Parathyroid adenoma (tissue), 2 donors: ENCODE data around the gene FAN1.

Experiments used
- H2AFZ ChIP-seq: fragments of 300-600 bp; sonication (generic); one replicate; pipeline ENCODE4 v1.7.0; 2017; ENCODE audit warnings: antibody characterized with exemption, mild to moderate bottlenecking
- H3K27ac ChIP-seq: fragments of 300-600 bp; sonication (generic); one replicate; pipeline ENCODE4 v1.7.0; 2017
- H3K27me3 ChIP-seq: fragments of 300-600 bp; sonication (generic); one replicate; pipeline ENCODE4 v1.7.0; 2017; ENCODE audit warnings: low read length; ENCODE audit not compliant: control insufficient read depth, insufficient read depth
- H3K36me3 ChIP-seq: fragments of 300-600 bp; sonication (generic); one replicate; pipeline ENCODE4 v1.7.0; 2017; ENCODE audit warnings: low read length; ENCODE audit not compliant: control insufficient read depth, insufficient read depth
- H3K4me1 ChIP-seq: fragments of 300-600 bp; sonication (generic); one replicate; pipeline ENCODE4 v1.7.0; 2017; ENCODE audit warnings: control low read depth
- H3K4me2 ChIP-seq: fragments of 300-600 bp; sonication (generic); one replicate; pipeline ENCODE4 v1.7.0; 2017; ENCODE audit warnings: low read length
- H3K4me3 ChIP-seq: fragments of 300-600 bp; sonication (generic); one replicate; pipeline ENCODE4 v1.7.0; 2017; ENCODE audit warnings: low read depth, low read length
- H3K79me2 ChIP-seq: fragments of 300-600 bp; sonication (generic); one replicate; pipeline ENCODE4 v1.7.0; 2017; ENCODE audit warnings: control low read depth
- H3K9ac ChIP-seq: fragments of 300-600 bp; sonication (generic); one replicate; pipeline ENCODE4 v1.7.0; 2017; ENCODE audit warnings: mild to moderate bottlenecking
- H3K9me3 ChIP-seq: fragments of 300-600 bp; sonication (generic); one replicate; pipeline ENCODE4 v1.7.0; 2017; ENCODE audit warnings: low read length; ENCODE audit not compliant: control insufficient read depth
- CTCF ChIP-seq: fragments of 300-600 bp; sonication (generic); IDR thresholded peaks from one replicate; pipeline ENCODE4 v1.7.0; 2017; ENCODE audit warnings: antibody characterized with exemption, mild to moderate bottlenecking
- donor health status: primary hyperparathyroidism.

Gene FAN1

GRCh38 chr15:30925686-30926085 is 22.0 kb downstream of the FAN1 start:
- Histone ChIP-seq H3K4me1 (no peaks in the 10 kb centered on the region), H3K79me2 (no peaks in the 10 kb centered on the region), H3K27ac (no peak overlapping the region), H3K4me3 (no peak overlapping the region), H3K36me3 (no peaks in the 10 kb centered on the region), H3K27me3 (no peaks in the 10 kb centered on the region), H2AFZ (no peak overlapping the region), H3K9me3 (no peaks in the 10 kb centered on the region), H3K9ac (no peak overlapping the region), H3K4me2 (no peak overlapping the region)
- TF ChIP-seq CTCF, result no peak

- no peak overlapping the region for H3K27ac ChIP-seq
- H3K36me3 ChIP-seq, result no peaks in the 10 kb centered on the region
- H2AFZ ChIP-seq, result no peak overlapping the region
- H3K4me1 ChIP-seq, result no peaks in the 10 kb centered on the region
- no peaks in the 10 kb centered on the region for H3K79me2 ChIP-seq
- no peak for TF ChIP-seq CTCF
- H3K9me3 ChIP-seq, result no peaks in the 10 kb centered on the region
- no peak overlapping the region for H3K9ac ChIP-seq
- H3K4me3 ChIP-seq, result no peak overlapping the region
- H3K27me3 ChIP-seq, result no peaks in the 10 kb centered on the region
- no peak overlapping the region for H3K4me2 ChIP-seq
Measured at GRCh38 chr15:30926161-30926560, 22.4 kb downstream of the FAN1 start.

- Histone ChIP-seq H2AFZ (no peak overlapping the region), H3K36me3 (no peaks in the 10 kb centered on the region), H3K4me2 (no peak overlapping the region), H3K9me3 (no peaks in the 10 kb centered on the region), H3K27me3 (no peaks in the 10 kb centered on the region), H3K27ac (no peak overlapping the region), H3K4me1 (no peaks in the 10 kb centered on the region), H3K79me2 (no peaks in the 10 kb centered on the region), H3K4me3 (no peak overlapping the region), H3K9ac (no peak overlapping the region)
- no peak for TF ChIP-seq CTCF
Measured at GRCh38 chr15:30927148-30927761, 23.5 kb downstream of the FAN1 start.

- no peaks in the 10 kb centered on the region for H3K79me2 ChIP-seq
- no peak overlapping the region for H2AFZ ChIP-seq
- no peaks in the 10 kb centered on the region for H3K4me1 ChIP-seq
- no peak overlapping the region for H3K27ac ChIP-seq
- TF ChIP-seq CTCF, result no peak
- H3K4me3 ChIP-seq, result no peak overlapping the region
- no peak overlapping the region for H3K4me2 ChIP-seq
- H3K9me3 ChIP-seq, result no peaks in the 10 kb centered on the region
- no peak overlapping the region for H3K9ac ChIP-seq
- no peaks in the 10 kb centered on the region for H3K36me3 ChIP-seq
- no peaks in the 10 kb centered on the region for H3K27me3 ChIP-seq
Measured at GRCh38 chr15:30928076-30928475, 24.4 kb downstream of the FAN1 start.

GRCh38 chr15:30929064-30929669 is 25.5 kb downstream of the FAN1 start:
- Histone ChIP-seq H3K9ac (no peak overlapping the region), H3K36me3 (no peaks in the 10 kb centered on the region), H3K9me3 (no peaks in the 10 kb centered on the region), H3K27ac (no peak overlapping the region), H2AFZ (no peak overlapping the region), H3K4me1 (no peaks in the 10 kb centered on the region), H3K4me2 (no peak overlapping the region), H3K27me3 (no peaks in the 10 kb centered on the region), H3K79me2 (no peaks in the 10 kb centered on the region), H3K4me3 (no peak overlapping the region)
- TF ChIP-seq CTCF, result no peak
